KBM-7 (cell line): ENCODE measurements around the gene FER1L5.
"Not testable (repeated sequence)": the region's sequence is repeated elsewhere in the genome, so short reads cannot be mapped to it uniquely, and the experiment has no call there.

Experiments used
- DNase-seq: peaks from one replicate; pipeline ENCODE4 v3.0.0-alpha.2; 2015
- in situ Hi-C: fragments of 300-500 bp; cut with MboI; formaldehyde crosslinking; loops from 2 replicates; pipeline ENCODE4 v1.14.3; 2020; ENCODE audit warnings: low sequenced_read_pairs, low pct_unique_long_range_greater_than_20kb, mixed read lengths

The FER1L5 gene

DNA sequence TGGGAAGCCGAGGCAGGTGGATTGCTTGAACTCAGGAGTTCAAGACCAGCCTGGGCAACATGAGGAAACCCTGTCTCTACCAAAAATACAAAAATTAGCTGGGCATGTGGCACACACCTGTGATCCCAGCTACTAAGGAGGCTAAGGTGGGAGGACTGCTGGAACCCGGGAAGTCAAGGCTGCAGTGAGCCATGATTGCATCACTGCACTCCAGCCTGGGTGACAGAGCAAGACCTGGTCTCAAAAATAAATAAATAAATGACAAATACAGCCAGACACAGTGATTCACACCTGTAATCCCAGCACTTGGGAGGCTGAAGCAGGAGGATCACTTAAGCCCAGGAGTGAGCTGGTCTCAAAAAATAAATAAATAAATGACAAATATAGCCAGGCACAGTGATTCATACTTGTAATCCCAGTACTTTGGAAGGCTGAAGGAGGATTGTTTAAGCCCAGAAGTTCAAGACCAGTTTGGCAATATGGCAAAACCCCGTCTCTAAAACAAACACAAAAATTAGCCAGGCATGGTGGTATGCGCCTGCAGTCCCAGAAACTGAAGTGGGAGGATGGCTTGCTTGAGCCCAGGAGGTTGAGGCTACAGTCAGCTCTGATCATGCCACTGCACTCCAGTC is 10.6 kb upstream of the FER1L5 start:
- in situ Hi-C loops, result no loop called here
- no peak for DNase-seq

GRCh38 chr2:96633641-96634040 is 8.9 kb upstream of the FER1L5 start:
- in situ Hi-C loops, result no loop called here
- no peak for DNase-seq

- in situ Hi-C loops, result no loop called here
These were observed 5.9 kb upstream of the FER1L5 start for GRCh38 chr2:96636551-96637171.

DNA sequence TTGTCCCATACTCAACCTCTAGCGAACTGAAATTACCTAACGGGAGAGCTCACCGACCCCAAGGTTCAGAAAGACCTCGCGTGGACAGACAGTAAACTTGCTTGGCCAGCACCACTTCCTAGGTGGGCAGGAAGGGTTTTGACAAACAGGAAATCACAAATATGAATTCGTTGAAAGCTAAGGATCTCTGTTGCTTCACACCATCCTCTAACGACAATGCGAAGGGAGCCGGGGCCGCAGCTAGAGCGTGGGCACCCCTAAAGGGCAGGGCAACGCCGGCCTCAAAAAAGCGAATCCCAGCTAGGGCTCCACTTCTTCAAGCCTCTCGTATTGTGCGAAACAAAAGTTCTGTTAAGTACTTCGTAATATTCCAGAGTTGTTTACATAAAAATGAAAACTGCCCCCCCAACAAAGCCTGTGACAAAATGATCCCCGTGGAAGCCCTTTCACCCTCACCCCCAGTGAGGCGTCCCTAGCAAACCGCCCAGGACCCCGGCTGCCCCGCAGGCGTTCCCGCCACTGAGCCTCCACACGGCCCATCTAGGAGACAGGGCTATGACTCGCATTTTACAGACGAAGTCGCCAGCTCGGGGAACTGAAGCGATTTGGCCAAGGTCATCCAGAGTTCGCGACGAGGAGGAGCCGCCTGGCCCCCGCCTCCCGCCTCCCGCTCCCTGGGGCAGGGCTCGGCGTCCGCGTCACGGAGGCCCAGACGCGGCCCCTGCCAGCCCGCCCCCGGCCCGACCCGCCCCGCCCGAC is 5.0 kb upstream of the FER1L5 start:
- DNase-seq, result peak; percentile 75
- in situ Hi-C loops, result no loop called here

More at GRCh38 chr2:96636551-96637171, 5.9 kb upstream of the FER1L5 start:
- DNase-seq, result no peak

- DNase-seq, result peak; percentile 93
- in situ Hi-C loops, result no loop called here
These were observed 4.1 kb upstream of the FER1L5 start, which contains the start of gene KANSL3 for GRCh38 chr2:96638144-96639121. Gene KANSL3, minus strand, starts transcription at chr2:96638312. Its CDS starts 1,177 bp downstream, at chr2:96637135.

DNA sequence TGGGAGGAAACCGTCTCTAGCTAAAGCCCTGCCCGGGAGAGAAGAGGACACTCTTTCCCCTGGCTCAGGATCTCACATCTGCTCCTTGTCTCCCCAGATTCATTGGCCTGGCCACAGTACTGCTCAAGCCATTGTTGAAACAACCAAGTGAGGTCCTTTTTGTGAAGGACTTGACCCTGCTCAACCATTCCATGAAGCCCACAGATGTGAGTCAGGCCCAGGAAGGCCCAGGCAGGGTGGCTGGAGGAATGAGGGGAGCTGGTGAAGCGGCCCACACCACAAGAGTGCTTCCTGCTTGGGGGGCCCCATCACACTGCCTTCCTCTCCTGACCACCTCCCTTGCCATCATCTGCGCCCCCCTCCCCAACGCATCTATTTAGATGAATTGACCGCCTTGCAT is 5.1 kb downstream of the FER1L5 start:
- in situ Hi-C loops, result no loop called here
- DNase-seq, result no peak

- DNase-seq, result no peak
- in situ Hi-C loops, result no loop called here
These were observed 5.9 kb downstream of the FER1L5 start for GRCh38 chr2:96648306-96648930.

GRCh38 chr2:96649342-96649741 is 6.8 kb downstream of the FER1L5 start:
- DNase-seq, result no peak
- in situ Hi-C loops, result no loop called here

DNA sequence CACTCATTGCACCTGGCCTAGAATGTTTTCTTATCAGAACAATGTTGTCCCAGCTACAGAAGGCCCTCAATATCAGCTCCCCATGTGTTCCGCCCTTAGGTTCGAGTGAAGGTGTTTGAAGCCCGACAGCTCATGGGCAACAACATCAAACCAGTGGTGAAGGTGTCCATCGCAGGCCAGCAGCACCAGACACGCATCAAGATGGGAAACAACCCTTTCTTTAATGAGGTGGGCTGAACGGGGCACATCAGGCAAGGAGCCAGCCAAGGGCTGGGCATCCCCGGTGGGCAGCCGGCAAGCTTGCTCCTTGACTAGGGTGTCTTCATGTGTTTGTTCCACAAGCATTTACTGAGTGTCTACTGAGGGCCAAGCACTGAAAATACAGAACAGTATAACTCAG is 9.2 kb downstream of the FER1L5 start:
- in situ Hi-C loops, result no loop called here
- no peak for DNase-seq

DNA sequence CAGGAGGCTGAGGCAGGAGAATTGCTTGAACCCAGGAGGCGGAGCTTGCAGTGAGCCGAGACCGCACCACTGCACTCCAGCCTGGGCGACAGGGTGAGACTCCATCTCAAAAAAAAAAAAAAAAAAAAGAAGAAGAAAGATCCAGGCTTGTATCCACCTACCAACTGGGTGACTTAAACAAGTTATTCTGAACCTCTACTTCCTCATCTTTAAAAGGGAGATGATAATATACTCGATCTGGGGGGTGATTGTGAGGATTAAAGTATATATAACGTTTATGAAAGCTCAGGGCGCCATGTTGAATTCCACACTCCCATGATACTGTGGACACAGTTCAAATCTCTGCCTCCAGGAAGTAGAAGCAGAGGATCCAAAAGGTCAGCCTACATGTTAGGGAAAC is 12.2 kb downstream of the FER1L5 start:
- DNase-seq, in situ Hi-C loops: not testable (repeated sequence)

DNA sequence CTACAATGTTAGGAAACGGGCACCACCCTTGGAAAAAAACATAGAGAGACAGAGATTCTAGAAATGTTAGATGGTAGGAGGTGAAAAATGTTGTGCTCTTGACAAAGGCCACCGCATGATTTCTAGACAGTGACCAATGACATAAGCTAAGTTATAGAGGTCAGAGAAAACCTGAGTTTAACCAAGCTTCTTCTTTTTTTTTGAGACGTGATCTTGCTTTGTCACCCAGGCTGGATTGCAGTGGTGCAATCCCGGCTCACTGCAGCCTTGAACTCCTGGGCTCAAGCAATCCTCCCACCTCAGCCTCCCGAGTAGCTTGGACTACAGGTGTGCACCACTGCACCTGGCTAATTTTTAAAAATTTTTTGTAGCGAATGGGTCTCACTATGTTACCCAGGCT is 13.0 kb downstream of the FER1L5 start:
- no peak for DNase-seq
- in situ Hi-C loops, result no loop called here

DNA sequence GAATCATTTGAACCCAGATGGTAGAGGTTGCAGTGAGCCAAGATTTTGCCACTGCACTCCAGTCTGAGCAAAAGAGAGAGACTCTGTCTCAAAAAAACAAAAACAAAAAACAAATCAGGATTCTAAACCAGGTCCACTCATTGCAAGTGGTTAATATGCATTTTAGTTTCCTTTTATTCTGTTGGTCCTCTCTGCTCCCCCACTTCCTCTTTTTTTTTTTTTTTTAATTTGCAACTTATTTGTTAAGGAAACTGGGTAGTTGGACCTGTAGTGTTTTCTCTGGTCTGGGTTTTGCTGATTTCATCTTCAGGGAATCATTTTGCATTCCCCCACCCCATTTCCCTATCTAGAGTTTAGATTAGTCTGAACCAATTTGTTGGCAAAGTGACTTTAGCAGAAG is 14.0 kb downstream of the FER1L5 start:
- DNase-seq, result peak; percentile 67
- in situ Hi-C loops, result no loop called here

DNA sequence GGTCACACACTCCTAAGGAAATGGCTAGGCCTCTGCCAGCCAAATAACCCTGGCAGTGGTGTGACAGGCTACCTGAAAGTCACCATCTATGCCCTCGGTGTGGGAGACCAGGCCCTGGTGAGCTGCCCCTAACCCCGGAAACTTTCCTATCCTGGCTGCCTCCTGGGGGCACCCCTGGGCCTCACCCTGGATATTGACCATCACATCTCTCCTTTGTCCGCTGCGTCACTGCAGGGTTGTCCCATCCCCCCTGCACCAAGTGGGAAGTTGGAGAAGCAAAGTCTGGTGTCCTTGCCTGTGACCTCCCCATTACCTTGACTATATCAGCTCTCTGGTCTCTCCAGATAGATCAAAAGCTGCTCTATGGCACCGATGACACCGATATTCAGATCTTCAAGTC is 18.8 kb downstream of the FER1L5 start:
- DNase-seq, result no peak
- in situ Hi-C loops, result no loop called here

DNA sequence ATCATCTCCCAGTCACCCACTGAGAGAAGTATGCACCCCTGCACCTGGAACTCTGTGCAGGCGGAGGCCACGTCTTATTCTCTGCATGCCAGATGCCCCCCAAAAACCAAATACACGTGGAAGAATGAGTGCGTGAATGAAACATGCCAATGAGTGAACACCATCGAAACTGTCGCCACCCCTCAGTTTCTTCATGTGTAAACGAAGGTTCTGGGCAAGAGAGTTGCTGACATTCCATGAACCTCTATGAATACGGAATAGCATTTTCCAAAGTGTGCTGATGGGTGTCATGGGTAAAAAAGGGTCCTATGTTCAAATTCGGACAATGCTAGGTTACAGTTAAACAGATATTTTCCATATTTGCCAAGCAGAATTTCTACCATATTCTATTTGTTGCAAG is 19.8 kb downstream of the FER1L5 start:
- in situ Hi-C loops, result no loop called here
- DNase-seq, result no peak

GRCh38 chr2:96663177-96663576 is 20.6 kb downstream of the FER1L5 start:
- no peak for DNase-seq
- in situ Hi-C loops, result no loop called here

GRCh38 chr2:96663829-96664228 is 21.3 kb downstream of the FER1L5 start:
- in situ Hi-C loops, result no loop called here
- no peak for DNase-seq

- in situ Hi-C loops, result no loop called here
- no peak for DNase-seq
These were observed 21.9 kb downstream of the FER1L5 start for GRCh38 chr2:96664366-96664925.

DNA sequence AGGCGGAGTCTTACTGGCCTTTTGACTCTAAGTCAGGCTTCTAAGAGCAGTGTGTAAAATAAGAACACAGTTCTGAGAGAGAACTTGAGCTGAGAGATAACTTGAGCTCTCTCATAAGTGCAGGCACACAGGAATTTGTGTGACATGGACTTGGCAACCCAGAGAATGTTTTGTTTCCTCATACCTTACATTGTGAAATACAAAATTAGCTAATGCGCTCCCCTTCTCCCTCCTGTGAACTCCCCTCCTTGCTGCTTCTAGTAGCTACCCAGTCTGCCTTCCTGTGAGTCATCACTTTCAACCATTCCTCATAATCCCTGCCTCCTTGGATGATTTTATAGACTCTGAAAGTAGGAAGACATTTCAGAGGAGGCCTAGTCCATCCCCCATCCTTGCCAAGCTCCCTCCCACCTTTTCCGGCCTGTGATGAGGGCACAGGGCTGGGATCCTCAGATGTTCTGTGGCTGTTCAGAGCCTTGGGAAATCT is 22.6 kb downstream of the FER1L5 start:
- in situ Hi-C loops, result no loop called here
- DNase-seq, result peak; percentile 47
